Ishikawa (cell line): ENCODE measurements around the gene TMEM176B.

ENCODE experiments used
- CEBPB ChIP-seq: IDR thresholded peaks from 2 replicates; pipeline ENCODE4 v1.6.1; 2012
- CREB1 ChIP-seq: IDR thresholded peaks from 2 replicates; pipeline ENCODE4 v1.6.1; 2012; ENCODE audit warnings: low read depth
- EGR1 ChIP-seq: IDR thresholded peaks from 2 replicates; pipeline ENCODE4 v1.6.1; 2012
- EP300 ChIP-seq: IDR thresholded peaks from 2 replicates; pipeline ENCODE4 v1.6.1; 2012; ENCODE audit warnings: borderline replicate concordance
- FOXM1 ChIP-seq: IDR thresholded peaks from 2 replicates; pipeline ENCODE4 v1.6.1; 2012; ENCODE audit warnings: low read depth, borderline replicate concordance
- NFIC ChIP-seq: IDR thresholded peaks from 2 replicates; pipeline ENCODE4 v1.6.1; 2012
- RAD21 ChIP-seq: IDR thresholded peaks from 2 replicates; pipeline ENCODE4 v1.6.1; 2012; ENCODE audit warnings: low read depth
- TAF1 ChIP-seq: IDR thresholded peaks from 2 replicates; pipeline ENCODE4 v1.6.1; 2012; ENCODE audit warnings: low read depth, mild to moderate bottlenecking
- TCF12 ChIP-seq: IDR thresholded peaks from 2 replicates; pipeline ENCODE4 v1.6.1; 2012; ENCODE audit warnings: low read depth
- TEAD4 ChIP-seq: IDR thresholded peaks from 2 replicates; pipeline ENCODE4 v1.6.1; 2012
- YY1 ChIP-seq: IDR thresholded peaks from 2 replicates; pipeline ENCODE4 v1.6.1; 2012; ENCODE audit warnings: low read depth
- ZBTB7A ChIP-seq: IDR thresholded peaks from 2 replicates; pipeline ENCODE4 v1.6.1; 2012; ENCODE audit warnings: low read depth
- TF ChIP-seq, protein P1 (sequence below): IDR thresholded peaks from 2 replicates; pipeline ENCODE4 v1.6.1; 2012
- TF ChIP-seq, protein P2 (sequence below): IDR thresholded peaks from 2 replicates; pipeline ENCODE4 v1.6.1; 2012; ENCODE audit warnings: low read depth, mild to moderate bottlenecking
- TF ChIP-seq, protein P3 (sequence below): IDR thresholded peaks from 2 replicates; pipeline ENCODE4 v1.6.1; 2012

The TMEM176B gene

DNA sequence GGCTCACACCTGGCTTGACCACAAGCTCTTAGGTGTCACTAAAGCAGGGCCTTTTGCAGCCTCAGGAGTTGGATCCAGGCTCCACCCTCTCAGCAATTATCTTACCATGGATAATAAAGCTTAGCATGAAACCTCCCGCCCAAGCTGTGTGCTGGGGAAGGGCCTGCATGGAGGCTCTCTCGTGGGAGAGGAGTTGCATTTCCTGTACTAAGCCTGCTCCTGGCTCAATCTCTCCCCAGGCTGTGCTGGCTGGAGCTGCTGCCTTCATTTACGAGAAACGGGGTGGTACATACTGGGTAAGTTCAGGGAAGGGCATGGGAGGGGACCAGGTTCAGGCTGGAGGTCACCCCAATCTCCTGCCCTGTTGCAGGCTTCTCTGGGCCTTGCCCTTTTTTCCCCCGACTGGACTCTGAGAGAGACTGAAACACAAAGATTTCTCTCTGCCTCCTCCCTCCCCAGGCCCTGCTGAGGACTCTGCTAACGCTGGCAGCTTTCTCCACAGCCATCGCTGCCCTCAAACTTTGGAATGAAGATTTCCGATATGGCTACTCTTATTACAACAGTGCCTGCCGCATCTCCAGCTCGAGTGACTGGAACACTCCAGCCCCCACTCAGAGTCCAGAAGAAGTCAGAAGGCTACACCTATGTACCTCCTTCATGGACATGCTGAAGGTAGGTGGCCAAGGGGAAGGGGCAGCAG, 3.1 kb upstream of the TMEM176B start:
- TF ChIP-seq FOXM1 (no peak), RAD21 (no peak)

DNA sequence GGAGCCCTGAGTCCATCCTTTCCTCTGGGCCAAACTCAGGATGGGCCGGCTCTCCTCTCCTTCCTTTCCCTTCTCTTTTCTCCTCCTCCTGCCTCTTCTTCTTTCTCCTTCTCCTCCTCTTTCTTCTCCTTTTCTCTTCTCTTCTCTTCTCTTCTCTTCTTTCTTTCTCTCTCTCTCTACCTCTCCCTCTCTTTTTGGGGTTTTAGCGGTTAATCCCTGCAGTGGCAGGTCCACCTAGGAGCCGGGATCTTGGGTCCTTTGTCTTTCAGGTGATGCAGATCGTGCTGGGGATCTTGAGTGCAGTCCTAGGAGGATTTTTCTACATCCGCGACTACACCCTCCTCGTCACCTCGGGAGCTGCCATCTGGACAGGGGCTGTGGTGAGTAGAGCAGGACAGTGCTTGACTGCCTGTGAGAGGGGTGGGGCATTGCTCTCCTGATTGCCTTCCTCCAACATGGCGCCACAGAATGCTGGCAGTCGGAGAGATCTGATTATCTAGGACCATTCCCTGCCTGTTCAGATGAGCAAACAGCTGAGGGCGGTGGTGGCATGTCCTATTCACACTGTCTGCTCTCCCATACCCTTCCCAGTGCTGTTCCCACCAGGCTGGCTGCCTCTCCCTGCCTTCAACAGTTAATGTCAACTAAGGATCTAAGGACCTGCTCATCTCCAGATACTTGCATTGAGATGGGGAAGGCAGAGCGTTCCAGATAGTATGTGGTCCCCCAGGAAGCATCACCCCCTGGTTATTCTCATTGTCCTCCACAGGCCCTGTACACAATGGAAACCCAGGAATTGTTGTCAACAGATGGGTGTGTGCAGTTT, 2.0 kb upstream of the TMEM176B start:
- no peak for TF ChIP-seq EP300
- no peak for TF ChIP-seq CREB1
- TF ChIP-seq TCF12: no peak
- no peak for TF ChIP-seq NFIC
- no peak for TF ChIP-seq TAF1

DNA sequence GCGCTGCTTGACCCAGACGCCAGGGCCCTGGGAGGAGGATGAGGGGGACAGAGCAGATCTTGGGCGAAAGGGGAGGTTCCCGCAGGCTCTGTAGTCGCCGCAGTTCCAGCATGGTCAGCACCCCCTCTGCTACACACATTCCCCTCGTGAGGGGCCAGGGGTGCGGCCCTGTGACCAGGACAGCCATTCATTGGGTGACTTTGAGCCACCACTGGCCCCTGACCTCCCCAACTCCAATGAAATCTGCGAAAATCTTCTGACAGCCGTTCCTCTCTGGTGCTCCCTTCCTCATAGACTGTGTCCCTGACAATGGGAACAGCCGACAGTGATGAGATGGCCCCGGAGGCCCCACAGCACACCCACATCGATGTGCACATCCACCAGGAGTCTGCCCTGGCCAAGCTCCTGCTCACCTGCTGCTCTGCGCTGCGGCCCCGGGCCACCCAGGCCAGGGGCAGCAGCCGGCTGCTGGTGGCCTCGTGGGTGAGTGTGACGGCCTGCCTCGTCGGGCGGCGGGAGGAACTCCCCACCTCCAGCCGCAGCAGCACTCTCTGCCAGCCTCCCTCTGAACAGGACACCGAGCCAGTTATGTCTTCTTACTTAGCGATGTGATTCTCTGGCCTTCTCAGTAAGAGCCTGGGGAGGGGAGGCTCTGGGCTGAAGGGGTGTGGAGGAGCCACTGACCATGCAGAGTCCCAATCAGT, 1.2 kb upstream of the TMEM176B start:
- TF ChIP-seq ZBTB7A (no peak), NFIC (no peak), EGR1 (no peak)

DNA sequence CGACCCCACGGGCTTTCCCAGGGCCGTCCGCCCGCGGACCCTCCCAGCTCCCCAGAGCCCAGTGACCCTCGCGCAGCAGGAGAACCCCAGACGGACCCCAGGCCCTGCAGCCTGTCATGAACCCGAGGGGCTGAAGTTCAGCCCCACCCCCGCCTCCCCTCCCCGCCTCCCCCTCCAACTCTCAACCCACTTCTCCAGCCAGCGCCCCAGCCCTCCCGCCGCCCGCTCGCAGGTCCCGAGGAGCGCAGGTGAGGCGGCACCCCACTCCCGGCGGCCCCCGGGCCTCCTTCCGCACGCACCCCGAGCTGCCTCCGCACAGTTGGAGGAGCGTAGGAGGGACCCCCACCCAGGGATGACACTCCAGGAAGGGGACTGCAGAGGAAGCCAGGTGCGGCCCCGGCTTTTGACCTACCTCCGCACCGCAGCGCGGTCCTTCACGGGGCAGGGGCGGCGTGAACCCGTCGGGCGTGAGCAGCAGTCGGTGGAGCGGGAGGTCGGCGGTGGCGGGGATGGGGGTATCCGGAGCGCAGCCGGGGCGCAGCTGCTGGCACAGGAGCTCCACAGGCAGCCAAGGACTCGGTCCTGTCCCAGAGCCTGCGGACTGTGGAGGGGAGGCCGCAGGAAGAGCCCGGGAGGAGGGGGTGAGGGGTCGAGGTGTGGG, 547 bp upstream of the TMEM176B start, which contains the start of gene TMEM176A:
Gene TMEM176A (plus strand): TSS at position 189 of the 661 bp plus-strand sequence. CDS start 782 bp downstream, outside the sequence.
- TF ChIP-seq EP300 (no peak), TEAD4 (no peak), FOXM1 (no peak), EGR1 (no peak)

DNA sequence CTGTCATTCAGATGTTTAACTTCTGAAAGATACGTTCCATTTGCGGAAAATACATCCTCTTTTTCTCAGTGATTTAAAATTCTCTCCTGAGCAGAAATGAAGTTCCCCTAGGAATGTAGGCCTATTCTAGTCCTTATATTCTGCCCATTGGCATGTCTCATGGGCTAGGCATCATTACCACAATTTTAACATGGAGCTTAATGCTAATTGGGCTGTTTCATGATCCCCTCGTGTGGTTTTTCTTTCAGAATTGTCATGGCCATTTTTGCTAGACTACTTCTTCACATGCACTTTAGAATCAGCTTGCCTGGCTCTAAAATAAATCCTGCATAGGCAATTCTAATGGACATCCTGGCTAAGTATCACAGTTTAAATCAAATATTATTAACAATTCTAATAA, 1.0 kb downstream of the TMEM176B start:
- TF ChIP-seq CEBPB (no peak), CREB1 (no peak), EP300 (no peak), NFIC (no peak), TCF12 (no peak), RAD21 (no peak), YY1 (no peak), ZBTB7A (no peak), EGR1 (no peak), TAF1 (no peak)
- TF ChIP-seq, protein P1, sequence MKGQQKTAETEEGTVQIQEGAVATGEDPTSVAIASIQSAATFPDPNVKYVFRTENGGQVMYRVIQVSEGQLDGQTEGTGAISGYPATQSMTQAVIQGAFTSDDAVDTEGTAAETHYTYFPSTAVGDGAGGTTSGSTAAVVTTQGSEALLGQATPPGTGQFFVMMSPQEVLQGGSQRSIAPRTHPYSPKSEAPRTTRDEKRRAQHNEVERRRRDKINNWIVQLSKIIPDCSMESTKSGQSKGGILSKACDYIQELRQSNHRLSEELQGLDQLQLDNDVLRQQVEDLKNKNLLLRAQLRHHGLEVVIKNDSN: no peak
- TF ChIP-seq, protein P2, sequence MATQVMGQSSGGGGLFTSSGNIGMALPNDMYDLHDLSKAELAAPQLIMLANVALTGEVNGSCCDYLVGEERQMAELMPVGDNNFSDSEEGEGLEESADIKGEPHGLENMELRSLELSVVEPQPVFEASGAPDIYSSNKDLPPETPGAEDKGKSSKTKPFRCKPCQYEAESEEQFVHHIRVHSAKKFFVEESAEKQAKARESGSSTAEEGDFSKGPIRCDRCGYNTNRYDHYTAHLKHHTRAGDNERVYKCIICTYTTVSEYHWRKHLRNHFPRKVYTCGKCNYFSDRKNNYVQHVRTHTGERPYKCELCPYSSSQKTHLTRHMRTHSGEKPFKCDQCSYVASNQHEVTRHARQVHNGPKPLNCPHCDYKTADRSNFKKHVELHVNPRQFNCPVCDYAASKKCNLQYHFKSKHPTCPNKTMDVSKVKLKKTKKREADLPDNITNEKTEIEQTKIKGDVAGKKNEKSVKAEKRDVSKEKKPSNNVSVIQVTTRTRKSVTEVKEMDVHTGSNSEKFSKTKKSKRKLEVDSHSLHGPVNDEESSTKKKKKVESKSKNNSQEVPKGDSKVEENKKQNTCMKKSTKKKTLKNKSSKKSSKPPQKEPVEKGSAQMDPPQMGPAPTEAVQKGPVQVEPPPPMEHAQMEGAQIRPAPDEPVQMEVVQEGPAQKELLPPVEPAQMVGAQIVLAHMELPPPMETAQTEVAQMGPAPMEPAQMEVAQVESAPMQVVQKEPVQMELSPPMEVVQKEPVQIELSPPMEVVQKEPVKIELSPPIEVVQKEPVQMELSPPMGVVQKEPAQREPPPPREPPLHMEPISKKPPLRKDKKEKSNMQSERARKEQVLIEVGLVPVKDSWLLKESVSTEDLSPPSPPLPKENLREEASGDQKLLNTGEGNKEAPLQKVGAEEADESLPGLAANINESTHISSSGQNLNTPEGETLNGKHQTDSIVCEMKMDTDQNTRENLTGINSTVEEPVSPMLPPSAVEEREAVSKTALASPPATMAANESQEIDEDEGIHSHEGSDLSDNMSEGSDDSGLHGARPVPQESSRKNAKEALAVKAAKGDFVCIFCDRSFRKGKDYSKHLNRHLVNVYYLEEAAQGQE: no peak
- TF ChIP-seq, protein P3, sequence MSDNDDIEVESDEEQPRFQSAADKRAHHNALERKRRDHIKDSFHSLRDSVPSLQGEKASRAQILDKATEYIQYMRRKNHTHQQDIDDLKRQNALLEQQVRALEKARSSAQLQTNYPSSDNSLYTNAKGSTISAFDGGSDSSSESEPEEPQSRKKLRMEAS: no peak

DNA sequence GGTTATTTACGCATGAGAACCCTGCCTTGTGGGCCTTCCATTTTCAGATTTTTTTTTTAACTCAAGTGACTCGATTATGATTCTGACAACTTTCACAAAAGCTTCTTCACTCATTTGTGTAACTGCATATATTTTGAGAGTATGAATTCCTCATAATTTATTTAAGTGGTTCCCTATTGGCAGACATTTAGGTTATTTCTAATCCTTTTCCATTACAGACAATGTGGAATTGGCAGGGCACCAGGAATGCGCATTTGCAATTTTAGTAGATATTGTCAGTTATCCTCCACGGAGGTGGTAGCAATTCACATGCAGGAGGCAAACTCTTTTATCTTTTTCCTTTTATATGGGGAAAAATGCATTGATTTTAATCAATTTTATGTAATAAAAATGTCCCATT, 2.5 kb downstream of the TMEM176B start:
- TF ChIP-seq YY1 (no peak), TAF1 (no peak), NFIC (no peak), ZBTB7A (no peak), RAD21 (no peak), FOXM1 (no peak)
- TF ChIP-seq, protein P1: no peak

DNA sequence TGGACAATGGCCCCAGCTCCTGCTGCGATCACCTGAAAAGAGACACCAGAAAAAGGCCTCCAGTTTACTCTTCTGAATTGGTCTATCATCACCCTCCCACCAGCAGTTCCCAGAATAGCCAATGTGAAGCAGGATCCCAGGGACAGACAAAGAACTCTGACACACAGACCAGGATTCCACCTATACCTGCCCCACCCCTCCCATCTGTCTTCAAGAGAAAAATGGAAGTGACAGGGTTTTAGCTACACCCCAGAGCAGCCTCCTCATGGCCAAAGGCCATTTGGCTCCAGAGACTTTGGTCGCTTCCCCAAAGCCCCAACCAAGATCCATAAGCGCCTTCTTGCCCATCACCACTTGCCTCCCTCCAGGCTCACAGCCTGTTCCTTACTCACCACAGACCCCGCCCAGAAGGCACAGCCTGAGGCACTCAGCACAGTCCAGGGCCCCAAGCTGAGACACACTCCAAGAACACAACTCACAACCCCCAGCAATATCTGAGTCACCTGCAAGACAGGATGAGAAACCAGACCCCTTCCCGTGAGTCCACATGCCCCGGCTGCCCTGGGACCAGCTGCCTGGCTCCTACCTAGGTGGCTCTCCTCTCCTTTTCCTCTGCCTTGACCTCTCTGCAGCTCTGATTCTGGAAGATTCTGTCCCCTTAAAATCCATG, 6.5 kb downstream of the TMEM176B start:
- TF ChIP-seq ZBTB7A (no peak), TAF1 (no peak), YY1 (no peak), EGR1 (no peak)
- TF ChIP-seq, protein P2: no peak
